ENCODE measurements around the gene ELMO1.
A peak's percentile ranks its signal among the peaks of the same experiment; 100 is the strongest.

Gene ELMO1

GRCh38 chr7:37076668-37077067, 372.0 kb downstream of the ELMO1 start:
- DNase-seq: no peak

GRCh38 chr7:37074370-37074769, 374.3 kb downstream of the ELMO1 start:
- DNase-seq: no peak

GRCh38 chr7:37071124-37071523, 377.5 kb downstream of the ELMO1 start:
- DNase-seq: no peak

- no peak for DNase-seq
Measured at GRCh38 chr7:37070471-37070870, 378.2 kb downstream of the ELMO1 start.

GRCh38 chr7:37070031-37070430, 378.6 kb downstream of the ELMO1 start:
- no peak for DNase-seq

GRCh38 chr7:37069336-37069735, 379.3 kb downstream of the ELMO1 start:
- DNase-seq: no peak

- DNase-seq: no peak
Measured at GRCh38 chr7:37068902-37069301, 379.8 kb downstream of the ELMO1 start.

GRCh38 chr7:37068038-37068437, 380.6 kb downstream of the ELMO1 start:
- no peak for DNase-seq

GRCh38 chr7:37065779-37066271, 382.8 kb downstream of the ELMO1 start:
- no peak for DNase-seq

GRCh38 chr7:37062560-37062859, 386.2 kb downstream of the ELMO1 start:
- no peak for DNase-seq

- DNase-seq: no peak
Measured at GRCh38 chr7:37061849-37062559, 386.7 kb downstream of the ELMO1 start.

- DNase-seq: no peak
Measured at GRCh38 chr7:37056234-37056912, 392.3 kb downstream of the ELMO1 start.

GRCh38 chr7:37054624-37055241, 393.9 kb downstream of the ELMO1 start:
- DNase-seq: peak; percentile 12

GRCh38 chr7:37052705-37053104, 396.0 kb downstream of the ELMO1 start:
- DNase-seq: peak; percentile 17

- no peak for DNase-seq
Measured at GRCh38 chr7:37050801-37051200, 397.9 kb downstream of the ELMO1 start.

GRCh38 chr7:37048674-37049073, 400.0 kb downstream of the ELMO1 start:
- no peak for DNase-seq

GRCh38 chr7:37047260-37047659, 401.4 kb downstream of the ELMO1 start:
- no peak for DNase-seq

- DNase-seq: no peak
Measured at GRCh38 chr7:37046531-37047079, 402.1 kb downstream of the ELMO1 start.

GRCh38 chr7:37045681-37046179, 402.9 kb downstream of the ELMO1 start:
- no peak for DNase-seq

- no peak for DNase-seq
Measured at GRCh38 chr7:37041461-37041860, 407.2 kb downstream of the ELMO1 start.

- DNase-seq: no peak
Measured at GRCh38 chr7:37040330-37040729, 408.3 kb downstream of the ELMO1 start.

GRCh38 chr7:37039131-37039749, 409.4 kb downstream of the ELMO1 start:
- DNase-seq: no peak

GRCh38 chr7:37038706-37039105, 410.0 kb downstream of the ELMO1 start:
- no peak for DNase-seq

Measured in EL (cell line).